Measurements from ENCODE around the gene HDDC3. TPM values are rescaled to one million over a fixed set of nuclear protein-coding genes. Genes with fewer than 3 reads are reported as not detected.

Gene HDDC3
- total and polyA plus RNA-seq, 9 of the 15 experiments (the other 6 are each of a cell fraction or from before 2014, with no cell fraction given), result 14.9 to 55.8 (median 36.9) TPM

GRCh38 chr15:90931828-90932659, at the start of gene HDDC3 (continued):
- TF ChIP-seq NCOA1 (IDR thresholded peaks at IDR 0.05; ENCODE audit: low read depth) (0 out of 2 replicates have a peak, but pooled peaks have one; percentile 37), ZNF830 (CRISPR knock-in tag; IDR thresholded peaks at IDR 0.05) (no peak), LCOR (CRISPR knock-in tag; IDR thresholded peaks at IDR 0.05) (peak; percentile 92), HDAC8 (tag; IDR thresholded peaks at IDR 0.05) (no peak), RERE (CRISPR knock-in tag; IDR thresholded peaks at IDR 0.05; ENCODE audit: borderline replicate concordance) (peak; percentile 73; the same call in 1 of the 2 replicates), TRIM28 (IDR thresholded peaks at IDR 0.05) (peak; percentile 54; the same call in 1 of the 2 replicates), RBM39 (optimal IDR thresholded peaks at IDR 0.05; ENCODE audit: low read depth, low read length) (no peak), ZNF347 (CRISPR knock-in tag; IDR thresholded peaks at IDR 0.05; ENCODE audit: low read depth) (no peak), SMAD1 (IDR thresholded peaks at IDR 0.05; ENCODE audit: low read depth, low read length, partially characterized antibody) (peak; percentile 54), ARHGAP35 (IDR thresholded peaks at IDR 0.05; ENCODE audit: partially characterized antibody) (no peak), TBL1XR1 (IDR thresholded peaks at IDR 0.05; ENCODE audit: low read length in 2 of 2) (peak in 1 of 2 experiments; percentile 6; a peak in 1 of 4 replicates), MTA1 (IDR thresholded peaks at IDR 0.05; ENCODE audit: borderline replicate concordance) (peak; percentile 48; the same call in 1 of the 2 replicates), TEAD4 (IDR thresholded peaks at IDR 0.05; ENCODE audit: low read length) (no peak; the same call in 1 of the 2 replicates), TEAD4 (CRISPR knock-in tag; IDR thresholded peaks at IDR 0.05; ENCODE audit: borderline replicate concordance) (peak; percentile 74; the same call in 1 of the 2 replicates), BRF1 (IDR thresholded peaks at IDR 0.05; ENCODE audit: borderline replicate concordance, extremely low read depth, insufficient read length) (no peak), MYBL2 (IDR thresholded peaks at IDR 0.05; ENCODE audit: low read depth) (no peak), MYBL2 (CRISPR knock-in tag; IDR thresholded peaks at IDR 0.05; ENCODE audit: borderline replicate concordance) (no peak), TEAD1 (CRISPR knock-in tag; IDR thresholded peaks at IDR 0.05) (peak; percentile 4 to 70; a peak in 2 of 4 replicates), ZKSCAN1 (IDR thresholded peaks at IDR 0.05; ENCODE audit: low read depth, low read length) (0 out of 2 replicates have a peak, but pooled peaks have one; percentile 50), ELF1 (tag; IDR thresholded peaks at IDR 0.05) (peak; percentile 75), SIX5 (IDR thresholded peaks at IDR 0.05; ENCODE audit: borderline replicate concordance in 1 of 2, insufficient read depth in 1 of 2, low read depth in 1 of 2, low read length in 2 of 2) (no peak), POLR2B (IDR thresholded peaks at IDR 0.05; ENCODE audit: low read depth, partially characterized antibody) (peak; percentile 81), KDM4B (IDR thresholded peaks at IDR 0.05; ENCODE audit: borderline replicate concordance in 2 of 2, low read depth in 1 of 2) (no peak; a peak in 1 of 4 replicates)
